Measurements from ENCODE around the gene NYAP2. TPM values are rescaled to one million over a fixed set of nuclear protein-coding genes. Genes with fewer than 3 reads are reported as not detected.

The NYAP2 gene
- total and polyA plus RNA-seq, 2 of the 4 experiments (the other 2 are of a cell fraction) = not detected

DNA sequence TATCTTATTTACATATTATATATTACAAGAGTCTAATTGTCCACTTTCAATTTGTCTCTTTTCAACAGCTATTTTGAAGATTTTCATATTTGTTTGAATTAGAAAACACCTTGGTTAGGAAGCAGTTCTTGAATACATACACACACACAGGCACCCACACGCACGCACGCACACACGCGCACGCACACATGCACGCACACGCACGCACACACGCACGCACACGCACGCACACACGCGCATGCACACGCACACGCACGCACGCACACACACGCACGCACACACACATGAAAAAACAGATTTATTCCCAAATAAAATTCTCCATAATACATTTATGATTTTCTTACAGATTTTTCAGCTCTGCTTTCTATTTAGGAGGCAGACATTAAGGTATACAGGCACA lies 220.7 kb downstream of the NYAP2 start:
- Histone ChIP-seq H3K4me3 (ENCODE audit: insufficient read depth, low read depth, low read length) (no peak overlapping the region), H3K56ac (ENCODE audit: extremely low read depth, insufficient read depth, low read length) (no peak overlapping the region), H3K27me3 (ENCODE audit: control insufficient read depth, insufficient read depth, low read length) (no peaks in the 10 kb centered on the region; the same call in 1 of the 2 replicates), H2BK15ac (ENCODE audit: low read depth, low read length) (no peak overlapping the region), H3K79me1 (ENCODE audit: low read depth in 1 of 2, low read length in 2 of 2) (no peaks in the 10 kb centered on the region), H3K4me2 (ENCODE audit: low read depth, low read length) (no peak overlapping the region), H2AK9ac (replicated peaks; ENCODE audit: low read depth, low read length, poor library complexity) (no peak overlapping the region), H3K23ac (ENCODE audit: low read depth, low read length) (no peak overlapping the region), H3K36me3 (ENCODE audit: control insufficient read depth, insufficient read depth, low read length) (no peaks in the 10 kb centered on the region), H4K20me1 (ENCODE audit: insufficient read depth, low read length) (no peaks in the 10 kb centered on the region), H2AK5ac (ENCODE audit: low read depth, low read length) (no peak overlapping the region), H3K27ac (ENCODE audit: insufficient read depth, low read length) (no peak overlapping the region), H4K91ac (ENCODE audit: insufficient read depth, low read depth, low read length) (no peak overlapping the region), H3K18ac (ENCODE audit: low read depth, low read length) (no peak overlapping the region), H4K8ac (ENCODE audit: low read depth in 2 of 2, low read length in 2 of 2) (no peak overlapping the region), H3K9ac (ENCODE audit: low read depth, low read length) (no peak overlapping the region), H3K4me1 (ENCODE audit: control insufficient read depth, insufficient read depth, low read length) (no peaks in the 10 kb centered on the region), H3K9me1 (ENCODE audit: insufficient read depth, low read length) (no peaks in the 10 kb centered on the region), H3K14ac (replicated peaks; ENCODE audit: low read depth, low read length) (no peak overlapping the region), H4K5ac (ENCODE audit: low read depth, low read length) (no peak overlapping the region), H3K4ac (ENCODE audit: low read depth, low read length) (no peak overlapping the region), H2BK120ac (ENCODE audit: low read depth, low read length) (no peak overlapping the region), H2BK5ac (ENCODE audit: low read depth, low read length, poor library complexity, severe bottlenecking) (no peak overlapping the region), H3K9me3 (ENCODE audit: control insufficient read depth, insufficient read depth, low read length) (no peaks in the 10 kb centered on the region), H2BK20ac (ENCODE audit: low read depth, low read length) (no peak overlapping the region), H2AFZ (replicated peaks; ENCODE audit: low read length, poor library complexity) (no peak overlapping the region)
- dilution Hi-C loops (cut with HindIII; ENCODE audit: low sequenced_read_pairs, unreplicated experiment) = no loop called here
- BruUV-seq (replicated peaks) = no TSS peak
- ChIA-PET CTCF (no interaction called here), POLR2A (ENCODE audit: unreplicated experiment) (interaction anchor here (0.5 kb wide), 1 partner anchor 551 kb away, joined by 5 read pairs; no protein-coding TSS in a partner anchor)
- in situ Hi-C loops (cut with MboI; ENCODE audit: low sequenced_read_pairs) = no loop called here
- TF ChIP-seq MXI1 (IDR thresholded peaks at IDR 0.05; ENCODE audit: borderline replicate concordance, low read depth, low read length) = no peak
- TF ChIP-seq POLR2A (IDR thresholded peaks at IDR 0.05; ENCODE audit: low read depth, low read length) = no peak
- no peak for TF ChIP-seq CHD1 (IDR thresholded peaks at IDR 0.05; ENCODE audit: low read depth, low read length)
- TF ChIP-seq SMC3 (IDR thresholded peaks at IDR 0.05; ENCODE audit: low read depth, low read length) = no peak
- TF ChIP-seq, protein P1, sequence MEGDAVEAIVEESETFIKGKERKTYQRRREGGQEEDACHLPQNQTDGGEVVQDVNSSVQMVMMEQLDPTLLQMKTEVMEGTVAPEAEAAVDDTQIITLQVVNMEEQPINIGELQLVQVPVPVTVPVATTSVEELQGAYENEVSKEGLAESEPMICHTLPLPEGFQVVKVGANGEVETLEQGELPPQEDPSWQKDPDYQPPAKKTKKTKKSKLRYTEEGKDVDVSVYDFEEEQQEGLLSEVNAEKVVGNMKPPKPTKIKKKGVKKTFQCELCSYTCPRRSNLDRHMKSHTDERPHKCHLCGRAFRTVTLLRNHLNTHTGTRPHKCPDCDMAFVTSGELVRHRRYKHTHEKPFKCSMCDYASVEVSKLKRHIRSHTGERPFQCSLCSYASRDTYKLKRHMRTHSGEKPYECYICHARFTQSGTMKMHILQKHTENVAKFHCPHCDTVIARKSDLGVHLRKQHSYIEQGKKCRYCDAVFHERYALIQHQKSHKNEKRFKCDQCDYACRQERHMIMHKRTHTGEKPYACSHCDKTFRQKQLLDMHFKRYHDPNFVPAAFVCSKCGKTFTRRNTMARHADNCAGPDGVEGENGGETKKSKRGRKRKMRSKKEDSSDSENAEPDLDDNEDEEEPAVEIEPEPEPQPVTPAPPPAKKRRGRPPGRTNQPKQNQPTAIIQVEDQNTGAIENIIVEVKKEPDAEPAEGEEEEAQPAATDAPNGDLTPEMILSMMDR (conservative IDR thresholded peaks at IDR 0.05; ENCODE audit: low read depth, low read length) = no peak
- TF ChIP-seq CEBPB (IDR thresholded peaks at IDR 0.05; ENCODE audit: low read depth, low read length) = no peak
- TF ChIP-seq BHLHE40 (IDR thresholded peaks at IDR 0.05; ENCODE audit: low read depth, low read length) = no peak
- TF ChIP-seq NFE2L2 (IDR thresholded peaks at IDR 0.05; ENCODE audit: low read depth, low read length) = no peak
- 89% methylated on average over 12 of the region's 21 CpGs; no CpG with 5 or more reads in 1 of the 2 experiments for whole genome bisulfite sequencing, 2 experiments (ENCODE audit: extremely low coverage in 2 of 2, insufficient read length in 1 of 2)
- intact Hi-C loops (cut with micrococcal nuclease) = no loop called here
- ATAC-seq (ENCODE audit: low read depth) (no peak), DNase-seq (no peak)
